Measurements from ENCODE around the gene C11orf86. TPM values are rescaled to one million over a fixed set of nuclear protein-coding genes. Genes with fewer than 3 reads are reported as not detected.

Gene C11orf86
- total and polyA plus RNA-seq, 2 donors from 2014 or later: 0.92 TPM; not detected in 1

DNA sequence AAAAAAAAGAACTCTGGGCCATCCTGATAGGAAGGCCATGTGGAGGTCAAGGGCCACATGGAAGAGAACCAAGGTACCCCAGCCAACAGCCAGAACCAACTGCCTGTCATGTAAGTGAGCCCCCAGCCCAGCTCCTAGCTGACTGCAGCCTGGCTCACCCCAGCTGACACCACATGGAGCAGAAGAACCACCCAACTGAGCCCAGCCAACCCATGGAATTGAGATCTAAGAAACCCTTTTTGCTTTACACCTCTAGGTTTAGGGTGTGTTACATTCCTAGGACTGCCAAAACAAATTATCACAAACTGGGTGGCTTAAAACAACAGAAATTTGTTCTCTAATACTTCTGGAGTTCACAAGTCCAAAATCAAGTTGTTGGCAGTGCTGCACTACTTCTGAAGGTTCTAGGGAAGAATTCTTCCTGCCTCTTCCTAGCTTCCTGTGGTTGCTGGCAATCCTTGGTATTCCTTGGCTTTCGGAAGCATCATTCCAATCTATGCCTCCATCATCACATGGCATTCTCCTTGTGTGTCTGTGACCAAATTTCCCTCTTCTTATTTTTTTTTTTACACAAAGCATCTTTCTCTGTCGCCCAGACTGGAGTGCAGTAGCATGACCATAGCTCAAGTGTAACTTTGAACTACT is 4.4 kb downstream of the C11orf86 start:
- Histone ChIP-seq H3K27me3 (ENCODE audit: control insufficient read depth, insufficient read depth, low read length) (no peaks in the 10 kb centered on the region), H3K36me3 (ENCODE audit: control insufficient read depth in 2 of 3, insufficient read depth in 3 of 3, low read length in 3 of 3) (no peaks in the 10 kb centered on the region), H3K4me1 (ENCODE audit: control insufficient read depth in 2 of 3, insufficient read depth in 2 of 3, low read depth in 1 of 3, low read length in 3 of 3) (no peaks in the 10 kb centered on the region), H3K4me3 (ENCODE audit: low read length in 3 of 3) (no peak overlapping the region), H3K9ac (ENCODE audit: low read length in 3 of 3) (no peak overlapping the region), H3K9me3 (ENCODE audit: control insufficient read depth in 2 of 3, insufficient read depth in 1 of 3, low read length in 3 of 3) (no peaks in the 10 kb centered on the region), H3K27ac (ENCODE audit: low read depth in 2 of 2, low read length in 2 of 2) (no peak overlapping the region)
- FAIRE-seq (no peak), DNase-seq (no peak)
- intact Hi-C loops (cut with DNase I): no loop called here
- TF ChIP-seq, protein P1, sequence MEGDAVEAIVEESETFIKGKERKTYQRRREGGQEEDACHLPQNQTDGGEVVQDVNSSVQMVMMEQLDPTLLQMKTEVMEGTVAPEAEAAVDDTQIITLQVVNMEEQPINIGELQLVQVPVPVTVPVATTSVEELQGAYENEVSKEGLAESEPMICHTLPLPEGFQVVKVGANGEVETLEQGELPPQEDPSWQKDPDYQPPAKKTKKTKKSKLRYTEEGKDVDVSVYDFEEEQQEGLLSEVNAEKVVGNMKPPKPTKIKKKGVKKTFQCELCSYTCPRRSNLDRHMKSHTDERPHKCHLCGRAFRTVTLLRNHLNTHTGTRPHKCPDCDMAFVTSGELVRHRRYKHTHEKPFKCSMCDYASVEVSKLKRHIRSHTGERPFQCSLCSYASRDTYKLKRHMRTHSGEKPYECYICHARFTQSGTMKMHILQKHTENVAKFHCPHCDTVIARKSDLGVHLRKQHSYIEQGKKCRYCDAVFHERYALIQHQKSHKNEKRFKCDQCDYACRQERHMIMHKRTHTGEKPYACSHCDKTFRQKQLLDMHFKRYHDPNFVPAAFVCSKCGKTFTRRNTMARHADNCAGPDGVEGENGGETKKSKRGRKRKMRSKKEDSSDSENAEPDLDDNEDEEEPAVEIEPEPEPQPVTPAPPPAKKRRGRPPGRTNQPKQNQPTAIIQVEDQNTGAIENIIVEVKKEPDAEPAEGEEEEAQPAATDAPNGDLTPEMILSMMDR (IDR thresholded peaks at IDR 0.05; ENCODE audit: borderline replicate concordance, extremely low read depth, insufficient read depth): no peak

GRCh38 chr11:66981976-66982578 is 7.0 kb downstream of the C11orf86 start:
- Histone ChIP-seq H3K27ac (ENCODE audit: low read depth in 2 of 2, low read length in 2 of 2) (no peak overlapping the region), H3K4me3 (ENCODE audit: low read length in 3 of 3) (no peak overlapping the region), H3K36me3 (ENCODE audit: control insufficient read depth in 2 of 3, insufficient read depth in 3 of 3, low read length in 3 of 3) (no peaks in the 10 kb centered on the region), H3K4me1 (ENCODE audit: control insufficient read depth in 2 of 3, insufficient read depth in 2 of 3, low read depth in 1 of 3, low read length in 3 of 3) (no peaks in the 10 kb centered on the region), H3K27me3 (ENCODE audit: control insufficient read depth, insufficient read depth, low read length) (no peaks in the 10 kb centered on the region), H3K9me3 (ENCODE audit: control insufficient read depth in 2 of 3, insufficient read depth in 1 of 3, low read length in 3 of 3) (no peaks in the 10 kb centered on the region), H3K9ac (ENCODE audit: low read length in 3 of 3) (no peak overlapping the region)
- intact Hi-C loops (cut with DNase I): no loop called here
- TF ChIP-seq, protein P1 (IDR thresholded peaks at IDR 0.05; ENCODE audit: borderline replicate concordance, extremely low read depth, insufficient read depth): no peak
- peak in 4 of 5 donors; percentile 32 to 93 (median 62) for DNase-seq
- FAIRE-seq: no peak

- FAIRE-seq: no peak
- DNase-seq: no peak
- intact Hi-C loops (cut with DNase I): no loop called here
- Histone ChIP-seq H3K27me3 (ENCODE audit: control insufficient read depth, insufficient read depth, low read length) (no peaks in the 10 kb centered on the region), H3K27ac (ENCODE audit: low read depth in 2 of 2, low read length in 2 of 2) (no peak overlapping the region), H3K9ac (ENCODE audit: low read length in 3 of 3) (no peak overlapping the region), H3K36me3 (ENCODE audit: control insufficient read depth in 2 of 3, insufficient read depth in 3 of 3, low read length in 3 of 3) (no peaks in the 10 kb centered on the region), H3K9me3 (ENCODE audit: control insufficient read depth in 2 of 3, insufficient read depth in 1 of 3, low read length in 3 of 3) (no peaks in the 10 kb centered on the region), H3K4me3 (ENCODE audit: low read length in 3 of 3) (no peak overlapping the region), H3K4me1 (ENCODE audit: control insufficient read depth in 2 of 3, insufficient read depth in 2 of 3, low read depth in 1 of 3, low read length in 3 of 3) (no peaks in the 10 kb centered on the region)
- TF ChIP-seq, protein P1 (IDR thresholded peaks at IDR 0.05; ENCODE audit: borderline replicate concordance, extremely low read depth, insufficient read depth): no peak
Observed at GRCh38 chr11:66983275-66983924, 8.3 kb downstream of the C11orf86 start.

Measured in kidney (tissue), 14 donors.